Keratinocyte (primary cell): ENCODE results near the gene CCDC181. TPM values are rescaled to one million over a fixed set of nuclear protein-coding genes. Genes with fewer than 3 reads are reported as not detected.

Experiments used
- DNase-seq: peaks from one replicate; pipeline ENCODE4 v3.0.0-alpha.2; 2011; ENCODE audit warnings: low read depth, missing footprints, low spot score
- FAIRE-seq: peaks from 2 replicates; lab custom pipeline; 2011; peaks lifted over from hg19 to GRCh38; lab: Jason Lieb, UNC
- H2AFZ ChIP-seq: 2 replicates; pipeline ENCODE4 v1.6.0; 2012; ENCODE audit warnings: low read length, control low read depth, inconsistent platforms; ENCODE audit not compliant: control insufficient read depth
- H3K27ac ChIP-seq: 2 replicates; pipeline ENCODE4 v1.5.1; 2011; ENCODE audit warnings: low read length; ENCODE audit not compliant: control insufficient read depth, insufficient read depth
- H3K27me3 ChIP-seq: 3 replicates; pipeline ENCODE4 v1.6.0; 2011; ENCODE audit warnings: low read length; ENCODE audit not compliant: control insufficient read depth, insufficient read depth; ENCODE audit errors: extremely low read depth
- H3K36me3 ChIP-seq, 2 experiments: 2 replicates in 1 of 2; 3 replicates in 1 of 2; pipeline ENCODE4 v1.5.1; 2011; ENCODE audit warnings: low read length in 2 of 2, mild to moderate bottlenecking in 1 of 2; ENCODE audit not compliant: control insufficient read depth in 2 of 2, insufficient read depth in 2 of 2; ENCODE audit errors: extremely low read depth in 1 of 2
- H3K4me1 ChIP-seq: 3 replicates; pipeline ENCODE4 v1.5.1; 2011; ENCODE audit warnings: low read length; ENCODE audit not compliant: control insufficient read depth, insufficient read depth; ENCODE audit errors: extremely low read depth
- H3K4me2 ChIP-seq: 3 replicates; pipeline ENCODE4 v1.6.0; 2011; ENCODE audit warnings: low read depth, low read length; ENCODE audit not compliant: control insufficient read depth, insufficient read depth; ENCODE audit errors: extremely low read depth
- H3K4me3 ChIP-seq, 3 experiments: fragments of 200-600 bp in 1 of 3; sonication (generic) in 1 of 3; 2 replicates in 2 of 3; 3 replicates in 1 of 3; pipeline ENCODE4 v1.5.1; 2011 to 2016; ENCODE audit warnings: low read length in 3 of 3, mild to moderate bottlenecking in 3 of 3, control low read depth in 2 of 3, inconsistent platforms in 1 of 3, low read depth in 1 of 3, mixed read lengths in 1 of 3, mixed run types in 1 of 3, moderate library complexity in 1 of 3; ENCODE audit not compliant: control insufficient read depth in 2 of 3, insufficient read depth in 2 of 3; ENCODE audit errors: extremely low read depth in 1 of 3
- H3K79me2 ChIP-seq: 2 replicates; pipeline ENCODE4 v1.6.0; 2012; ENCODE audit warnings: low read length; ENCODE audit not compliant: control insufficient read depth, insufficient read depth
- H3K9ac ChIP-seq: 3 replicates; pipeline ENCODE4 v1.6.0; 2011; ENCODE audit warnings: low read length; ENCODE audit not compliant: control insufficient read depth, insufficient read depth; ENCODE audit errors: extremely low read depth
- H3K9me1 ChIP-seq: 3 replicates; pipeline ENCODE4 v1.6.0; 2011; ENCODE audit warnings: low read length; ENCODE audit not compliant: control insufficient read depth, insufficient read depth; ENCODE audit errors: extremely low read depth
- H3K9me3 ChIP-seq: 2 replicates; pipeline ENCODE4 v1.5.1; 2012; ENCODE audit warnings: low read depth, low read length; ENCODE audit not compliant: control insufficient read depth
- H4K20me1 ChIP-seq: 3 replicates; pipeline ENCODE4 v1.6.0; 2011; ENCODE audit warnings: low read length; ENCODE audit not compliant: control insufficient read depth, insufficient read depth; ENCODE audit errors: extremely low read depth
- CTCF ChIP-seq, 3 experiments: IDR thresholded peaks in 1 of 3; conservative IDR thresholded peaks in 1 of 3; optimal IDR thresholded peaks in 1 of 3; 2 replicates in 2 of 3; 3 replicates in 1 of 3; pipeline versions ENCODE3 to v1.5.1; 2011; ENCODE audit warnings: low read length in 3 of 3, mild to moderate bottlenecking in 3 of 3, moderate library complexity in 2 of 3, control low read depth in 1 of 3, inconsistent platforms in 1 of 3; ENCODE audit not compliant: insufficient read depth in 2 of 3; ENCODE audit errors: extremely low read depth in 1 of 3
- EZH2 ChIP-seq: IDR thresholded peaks from one replicate; pipeline ENCODE4 v1.6.1; 2012; ENCODE audit warnings: inconsistent platforms, mild to moderate bottlenecking, low read length, moderate library complexity
- dilution Hi-C: fragments of 300-500 bp; cut with MboI; formaldehyde crosslinking; loops from one replicate; pipeline ENCODE4 v1.7.0; 2020; ENCODE audit warnings: low sequenced_read_pairs; ENCODE audit not compliant: extremely low pct_ligation_motif_present
- polyA plus RNA-seq, 5 experiments: library from polyadenylated mRNA; depleted of rRNA in 3 of 5; stranded (reverse) in 3 of 5; stranded (forward) in 1 of 5; unstranded in 1 of 5; fragments of >200 nt; gene quantifications; 1 replicate in 1 of 5; 2 replicates in 3 of 5; 3 replicates in 1 of 5; pipeline versions ENCODE4 v1.2.1 to v1.2.3, GENCODE V29; 2011 to 2012; ENCODE audit warnings: missing spikeins in 2 of 5, low read depth in 1 of 5, low replicate concordance in 1 of 5

Gene CCDC181
- polyA plus RNA-seq, 1 donor (not counting 4 experiments of a cell fraction or from before 2014, with no cell fraction given), result not detected

GRCh38 chr1:169395955-169396354, 31.3 kb downstream of the CCDC181 start:
- FAIRE-seq (no peak), DNase-seq (no peak)
- Histone ChIP-seq H3K4me1 (no peaks in the 10 kb centered on the region), H3K79me2 (no peaks in the 10 kb centered on the region), H3K9me3 (no peaks in the 10 kb centered on the region), H3K4me2 (no peak overlapping the region), H3K27ac (no peak overlapping the region), H2AFZ (no peak overlapping the region), H3K36me3 (peaks cover 7 to 21% of the 10 kb centered on the region in 2 experiments), H3K27me3 (no peaks in the 10 kb centered on the region), H4K20me1 (no peaks in the 10 kb centered on the region), H3K9me1 (no peaks in the 10 kb centered on the region), H3K9ac (no peak overlapping the region), H3K4me3 (no peak overlapping the region)
- dilution Hi-C loops, result no loop called here
- no peak for TF ChIP-seq CTCF (optimal IDR thresholded peaks at IDR 0.05 in 1 of 3, IDR thresholded peaks at IDR 0.05 in 1 of 3, conservative IDR thresholded peaks at IDR 0.05 in 1 of 3; ENCODE audit: extremely low read depth in 1 of 3, insufficient read depth in 2 of 3, low read length in 3 of 3)
- TF ChIP-seq EZH2, result no peak

- Histone ChIP-seq H3K4me1 (no peaks in the 10 kb centered on the region), H3K9me3 (no peaks in the 10 kb centered on the region), H4K20me1 (no peaks in the 10 kb centered on the region), H3K27me3 (no peaks in the 10 kb centered on the region), H3K9me1 (no peaks in the 10 kb centered on the region), H3K4me2 (no peak overlapping the region), H3K27ac (no peak overlapping the region), H3K36me3 (peaks cover 10 to 26% of the 10 kb centered on the region in 2 experiments), H3K9ac (no peak overlapping the region), H3K4me3 (no peak overlapping the region), H3K79me2 (no peaks in the 10 kb centered on the region), H2AFZ (no peak overlapping the region)
- FAIRE-seq (no peak), DNase-seq (no peak)
- no peak for TF ChIP-seq CTCF (optimal IDR thresholded peaks at IDR 0.05 in 1 of 3, IDR thresholded peaks at IDR 0.05 in 1 of 3, conservative IDR thresholded peaks at IDR 0.05 in 1 of 3; ENCODE audit: extremely low read depth in 1 of 3, insufficient read depth in 2 of 3, low read length in 3 of 3)
- no peak for TF ChIP-seq EZH2
- dilution Hi-C loops, result no loop called here
These were observed 34.9 kb downstream of the CCDC181 start for GRCh38 chr1:169392406-169392805.
